ENCODE results near the gene ZNF385D. TPM values are rescaled to one million over a fixed set of nuclear protein-coding genes. Genes with fewer than 3 reads are reported as not detected.
"Not testable (repeated sequence)": the region's sequence is repeated elsewhere in the genome, so short reads cannot be mapped to it uniquely, and the experiment has no call there.

The ZNF385D gene
- total RNA-seq, 2 donors from 2014 or later, result 5.3 TPM; not detected in 1

- no peak for DNase-seq
- H3K9me3 ChIP-seq (ENCODE audit: control insufficient read depth, low read length, poor library complexity, severe bottlenecking), result no peaks in the 10 kb centered on the region
- Mint-ChIP-seq H3K27ac (no peak overlapping the region), H3K4me3 (no peak overlapping the region), H3K4me1 (no peaks in the 10 kb centered on the region), H3K27me3 (no peaks in the 10 kb centered on the region), H3K36me3 (ENCODE audit: low read depth) (no peaks in the 10 kb centered on the region)
- no peak for ATAC-seq
These were observed 336.5 kb downstream of the ZNF385D start for GRCh38 chr3:21414506-21414905.

- no peak for DNase-seq
- ATAC-seq, result no peak
- Mint-ChIP-seq H3K4me1 (no peaks in the 10 kb centered on the region), H3K36me3 (ENCODE audit: low read depth) (no peaks in the 10 kb centered on the region), H3K27me3 (no peaks in the 10 kb centered on the region), H3K4me3 (no peak overlapping the region), H3K27ac (no peak overlapping the region)
- H3K9me3 ChIP-seq (ENCODE audit: control insufficient read depth, low read length, poor library complexity, severe bottlenecking), result no peaks in the 10 kb centered on the region
These were observed 340.0 kb downstream of the ZNF385D start for GRCh38 chr3:21411058-21411457.

GRCh38 chr3:21409401-21409800, 341.6 kb downstream of the ZNF385D start:
- no peaks in the 10 kb centered on the region for H3K27me3 Mint-ChIP-seq
- no peaks in the 10 kb centered on the region for H3K4me1 Mint-ChIP-seq
- H3K27ac Mint-ChIP-seq, result no peak overlapping the region
- ATAC-seq, result no peak
- H3K9me3 ChIP-seq (ENCODE audit: control insufficient read depth, low read length, poor library complexity, severe bottlenecking), result no peaks in the 10 kb centered on the region
- no peaks in the 10 kb centered on the region for H3K36me3 Mint-ChIP-seq (ENCODE audit: low read depth)
- H3K4me3 Mint-ChIP-seq, result no peak overlapping the region
- no peak for DNase-seq

GRCh38 chr3:21407743-21408142, 343.3 kb downstream of the ZNF385D start:
- DNase-seq, result no peak
- H3K4me1 Mint-ChIP-seq, result no peaks in the 10 kb centered on the region
- H3K27me3 Mint-ChIP-seq, result no peaks in the 10 kb centered on the region
- H3K27ac Mint-ChIP-seq, result no peak overlapping the region
- H3K9me3 ChIP-seq (ENCODE audit: control insufficient read depth, low read length, poor library complexity, severe bottlenecking), result no peaks in the 10 kb centered on the region
- H3K36me3 Mint-ChIP-seq (ENCODE audit: low read depth), result no peaks in the 10 kb centered on the region
- no peak for ATAC-seq
- no peak overlapping the region for H3K4me3 Mint-ChIP-seq

GRCh38 chr3:21405671-21406667, 345.0 kb downstream of the ZNF385D start:
- Mint-ChIP-seq H3K27me3 (no peaks in the 10 kb centered on the region), H3K4me1 (no peaks in the 10 kb centered on the region), H3K36me3 (ENCODE audit: low read depth) (no peaks in the 10 kb centered on the region), H3K4me3 (no peak overlapping the region), H3K27ac (no peak overlapping the region)
- no peak for DNase-seq
- no peaks in the 10 kb centered on the region for H3K9me3 ChIP-seq (ENCODE audit: control insufficient read depth, low read length, poor library complexity, severe bottlenecking)
- ATAC-seq, result no peak

- H3K4me3 Mint-ChIP-seq, result no peak overlapping the region
These were observed 352.5 kb downstream of the ZNF385D start for GRCh38 chr3:21398461-21398860.

GRCh38 chr3:21393683-21394311, 357.2 kb downstream of the ZNF385D start:
- no peaks in the 10 kb centered on the region for H3K4me1 Mint-ChIP-seq
- no peak overlapping the region for H3K4me3 Mint-ChIP-seq
- no peaks in the 10 kb centered on the region for H3K27me3 Mint-ChIP-seq
- H3K36me3 Mint-ChIP-seq (ENCODE audit: low read depth), result no peaks in the 10 kb centered on the region
- H3K27ac Mint-ChIP-seq, result no peak overlapping the region
- DNase-seq (no peak), ATAC-seq (no peak)
- no peaks in the 10 kb centered on the region for H3K9me3 ChIP-seq (ENCODE audit: control insufficient read depth, low read length, poor library complexity, severe bottlenecking)

More at GRCh38 chr3:21398461-21398860, 352.5 kb downstream of the ZNF385D start:
- Mint-ChIP-seq H3K27me3 (no peaks in the 10 kb centered on the region), H3K27ac (no peak overlapping the region), H3K36me3 (ENCODE audit: low read depth) (no peaks in the 10 kb centered on the region), H3K4me1 (no peaks in the 10 kb centered on the region)
- DNase-seq (no peak), ATAC-seq (no peak)
- no peaks in the 10 kb centered on the region for H3K9me3 ChIP-seq (ENCODE audit: control insufficient read depth, low read length, poor library complexity, severe bottlenecking)

GRCh38 chr3:21392526-21392925, 358.5 kb downstream of the ZNF385D start:
- no peak overlapping the region for H3K27ac Mint-ChIP-seq
- no peaks in the 10 kb centered on the region for H3K9me3 ChIP-seq (ENCODE audit: control insufficient read depth, low read length, poor library complexity, severe bottlenecking)
- ATAC-seq (no peak), DNase-seq (no peak)
- no peaks in the 10 kb centered on the region for H3K36me3 Mint-ChIP-seq (ENCODE audit: low read depth)
- H3K4me3 Mint-ChIP-seq, result no peak overlapping the region
- H3K4me1 Mint-ChIP-seq, result no peaks in the 10 kb centered on the region
- no peaks in the 10 kb centered on the region for H3K27me3 Mint-ChIP-seq

- H3K9me3 ChIP-seq (ENCODE audit: control insufficient read depth, low read length, poor library complexity, severe bottlenecking), result no peaks in the 10 kb centered on the region
- Mint-ChIP-seq H3K27ac (no peak overlapping the region), H3K4me3 (no peak overlapping the region), H3K27me3 (no peaks in the 10 kb centered on the region), H3K36me3 (ENCODE audit: low read depth) (no peaks in the 10 kb centered on the region), H3K4me1 (no peaks in the 10 kb centered on the region)
- no peak for DNase-seq
- ATAC-seq, result no peak
These were observed 360.2 kb downstream of the ZNF385D start for GRCh38 chr3:21390856-21391255.

GRCh38 chr3:21390136-21390535, 360.9 kb downstream of the ZNF385D start:
- no peaks in the 10 kb centered on the region for H3K9me3 ChIP-seq (ENCODE audit: control insufficient read depth, low read length, poor library complexity, severe bottlenecking)
- H3K4me3 Mint-ChIP-seq, result no peak overlapping the region
- H3K36me3 Mint-ChIP-seq (ENCODE audit: low read depth), result no peaks in the 10 kb centered on the region
- no peak for ATAC-seq
- H3K4me1 Mint-ChIP-seq, result no peaks in the 10 kb centered on the region
- no peaks in the 10 kb centered on the region for H3K27me3 Mint-ChIP-seq
- no peak for DNase-seq
- H3K27ac Mint-ChIP-seq, result no peak overlapping the region

- DNase-seq; H3K27ac Mint-ChIP-seq; H3K27me3 Mint-ChIP-seq; ATAC-seq; H3K4me3 Mint-ChIP-seq; H3K4me1 Mint-ChIP-seq; H3K9me3 ChIP-seq (ENCODE audit: control insufficient read depth, low read length, poor library complexity, severe bottlenecking); H3K36me3 Mint-ChIP-seq (ENCODE audit: low read depth): not testable (repeated sequence)
These were observed 363.7 kb downstream of the ZNF385D start for GRCh38 chr3:21387142-21387826.

GRCh38 chr3:21378036-21378435, 373.0 kb downstream of the ZNF385D start:
- not testable (repeated sequence) for H3K36me3 Mint-ChIP-seq (ENCODE audit: low read depth); H3K27ac Mint-ChIP-seq; H3K4me1 Mint-ChIP-seq; H3K4me3 Mint-ChIP-seq; H3K9me3 ChIP-seq (ENCODE audit: control insufficient read depth, low read length, poor library complexity, severe bottlenecking); ATAC-seq; H3K27me3 Mint-ChIP-seq; DNase-seq

- ATAC-seq, result no peak
- Mint-ChIP-seq H3K27me3 (no peaks in the 10 kb centered on the region), H3K27ac (no peak overlapping the region), H3K36me3 (ENCODE audit: low read depth) (no peaks in the 10 kb centered on the region), H3K4me3 (no peak overlapping the region), H3K4me1 (no peaks in the 10 kb centered on the region)
- H3K9me3 ChIP-seq (ENCODE audit: control insufficient read depth, low read length, poor library complexity, severe bottlenecking), result no peaks in the 10 kb centered on the region
- no peak for DNase-seq
These were observed 373.8 kb downstream of the ZNF385D start for GRCh38 chr3:21377071-21377769.
